Natural killer cell (primary cell): Measurements from ENCODE around the gene ZNHIT1. TPM values are rescaled to one million over a fixed set of nuclear protein-coding genes. Genes with fewer than 3 reads are reported as not detected.

Experiments
- ATAC-seq, 3 donors: fragments of 150-1000 bp in 2 of 3; fragments of 200-7000 bp in 1 of 3; cut with Tn5 transposase; 1 replicate in 1 of 3; 2 replicates in 2 of 3; pipeline ENCODE4 v1.10.0; 2021; ENCODE audit warnings: mild to moderate bottlenecking in 2 of 3, moderate library complexity in 2 of 3
- DNase-seq, 2 donors: peaks; one replicate each; pipeline versions ENCODE4 v3.0.0 to v3.0.0-alpha.2; 2013 to 2021; ENCODE audit warnings: mixed read lengths in 1 of 2
- H3K27ac ChIP-seq: one replicate; pipeline ENCODE4 v1.5.1; 2013; ENCODE audit warnings: mild to moderate bottlenecking, low read length
- H3K27me3 ChIP-seq: one replicate; pipeline ENCODE4 v1.6.1; 2013; ENCODE audit warnings: low read length; ENCODE audit not compliant: control insufficient read depth, insufficient read depth
- H3K36me3 ChIP-seq: one replicate; pipeline ENCODE4 v1.6.1; 2013; ENCODE audit warnings: low read length; ENCODE audit not compliant: control insufficient read depth, insufficient read depth
- H3K4me1 ChIP-seq: one replicate; pipeline ENCODE4 v1.6.1; 2013; ENCODE audit warnings: low read length; ENCODE audit not compliant: control insufficient read depth, insufficient read depth
- H3K4me3 ChIP-seq: one replicate; pipeline ENCODE4 v1.5.1; 2013; ENCODE audit warnings: low read length
- H3K9me3 ChIP-seq: one replicate; pipeline ENCODE4 v1.6.1; 2013; ENCODE audit warnings: low read length; ENCODE audit not compliant: control insufficient read depth, insufficient read depth
- H3K27ac Mint-ChIP-seq, 2 donors: one replicate each; pipeline ENCODE4 v1.8.0; 2022; ENCODE audit warnings: mild to moderate bottlenecking in 2 of 2, mixed read lengths in 2 of 2, moderate library complexity in 1 of 2
- H3K27me3 Mint-ChIP-seq, 2 donors: one replicate each; pipeline ENCODE4 v1.8.0; 2022; ENCODE audit warnings: low read depth in 2 of 2, mixed read lengths in 2 of 2
- H3K36me3 Mint-ChIP-seq: one replicate; pipeline ENCODE4 v1.8.0; 2022; ENCODE audit warnings: mixed read lengths
- H3K4me1 Mint-ChIP-seq, 2 donors: one replicate each; pipeline ENCODE4 v1.8.0; 2022; ENCODE audit warnings: mixed read lengths in 2 of 2
- H3K4me3 Mint-ChIP-seq: one replicate; pipeline ENCODE4 v1.8.0; 2022; ENCODE audit warnings: mild to moderate bottlenecking, moderate library complexity, mixed read lengths
- H3K9me3 Mint-ChIP-seq, 2 donors: one replicate each; pipeline ENCODE4 v1.8.0; 2022; ENCODE audit warnings: mixed read lengths in 2 of 2
- CTCF ChIP-seq: fragments of 200-600 bp; IDR thresholded peaks from one replicate; pipeline ENCODE4 v1.8.0; 2022; ENCODE audit warnings: antibody characterized with exemption
- WGBS: methylation state at CpG from one replicate; pipeline ENCODE4 v1.1.7; 2013; ENCODE audit warnings: missing lambda C conversion rate; ENCODE audit not compliant: insufficient coverage; 5-methylcytosine and 5-hydroxymethylcytosine counted together
- intact Hi-C: fragments of 100-400 bp; cut with micrococcal nuclease; formaldehyde crosslinking; loops from one replicate; pipeline ENCODE4 v1.14.2; 2022
- total RNA-seq, 4 donors: library from RNA; stranded (reverse); fragments of 120-200 nt in 1 of 4; gene quantifications; one replicate each; pipeline versions ENCODE4 v1.2.3 to v1.2.4, GENCODE V29; 2013 to 2022

ZNHIT1 gene
- total RNA-seq, 3 donors from 2014 or later (not counting 1 experiment from before 2014, with no cell fraction given) = 53.7 to 63.5 (median 60.9) TPM

DNA sequence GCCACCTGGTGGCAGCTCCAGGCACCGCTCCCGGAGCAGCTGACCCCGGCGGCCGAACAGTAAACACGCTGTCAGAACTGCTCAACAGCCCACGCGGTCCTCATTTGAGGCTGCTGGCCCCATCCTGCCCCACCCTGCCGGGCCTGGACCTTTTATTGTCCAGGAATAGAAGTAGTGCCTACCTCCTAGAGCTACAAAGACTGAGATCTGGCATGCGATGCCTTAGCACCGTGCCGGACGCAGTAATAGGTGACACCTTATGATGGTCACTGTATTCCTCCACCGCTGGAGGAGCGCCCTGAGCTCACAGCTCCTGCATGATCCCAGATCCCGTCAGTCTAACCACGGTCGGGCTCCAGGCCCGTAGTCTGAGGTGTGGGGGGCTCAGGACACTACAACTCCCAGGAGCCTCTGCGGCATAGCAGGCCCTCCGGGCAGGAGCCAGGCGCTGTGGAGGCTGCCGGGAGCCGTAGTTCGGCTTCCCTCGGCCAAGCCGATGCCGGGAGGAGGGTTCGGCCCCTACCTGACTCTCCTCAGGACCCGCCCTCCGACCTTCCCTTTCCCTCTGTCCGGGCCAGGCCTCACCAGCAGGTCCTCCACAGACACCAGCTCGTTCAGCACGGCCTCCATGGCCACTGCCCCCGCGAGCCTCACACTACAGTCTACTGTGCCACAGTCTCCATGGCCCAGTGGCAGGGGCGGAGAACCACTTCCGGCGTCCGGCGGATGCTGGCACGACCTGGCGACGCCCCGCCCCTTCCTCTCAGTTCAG lies 26.6 kb downstream of the ZNHIT1 start, which contains the start of gene FIS1:
FIS1 (minus strand) TSS at position 707 of the 772 bp plus-strand sequence; CDS start at position 630, 77 bp downstream.
- intact Hi-C loops = loop anchor here (1.0 to 2.0 kb wide), 4 partner anchors 8 to 100 kb away; partner anchors contain the start of genes IFT22 and PLOD3
- H3K9me3 ChIP-seq = no peaks in the 10 kb centered on the region
- H3K4me3 Mint-ChIP-seq = peak within 1 kb of the TSS; percentile 98
- peak within 1 kb of the TSS; percentile 95 to 99 for H3K27ac Mint-ChIP-seq
- TF ChIP-seq CTCF = peak; percentile 55
- H3K27me3 ChIP-seq = no peaks in the 10 kb centered on the region
- no peaks in the 10 kb centered on the region for H3K36me3 Mint-ChIP-seq
- H3K27ac ChIP-seq = peak within 1 kb of the TSS; percentile 89
- peaks cover 21% of the 10 kb centered on the region for H3K4me1 ChIP-seq
- ATAC-seq (peak; percentile 92 to 98 (median 93)), DNase-seq (peak; percentile 94 to 96)
- H3K9me3 Mint-ChIP-seq = no peaks in the 10 kb centered on the region
- H3K4me1 Mint-ChIP-seq = peaks cover 22 to 33% of the 10 kb centered on the region in 2 donors
- H3K4me3 ChIP-seq = peak within 1 kb of the TSS; percentile 83
- no peaks in the 10 kb centered on the region for H3K27me3 Mint-ChIP-seq
- WGBS = under 1% methylated on average over 45 of the region's 45 CpGs
- H3K36me3 ChIP-seq = peaks cover 14% of the 10 kb centered on the region

DNA sequence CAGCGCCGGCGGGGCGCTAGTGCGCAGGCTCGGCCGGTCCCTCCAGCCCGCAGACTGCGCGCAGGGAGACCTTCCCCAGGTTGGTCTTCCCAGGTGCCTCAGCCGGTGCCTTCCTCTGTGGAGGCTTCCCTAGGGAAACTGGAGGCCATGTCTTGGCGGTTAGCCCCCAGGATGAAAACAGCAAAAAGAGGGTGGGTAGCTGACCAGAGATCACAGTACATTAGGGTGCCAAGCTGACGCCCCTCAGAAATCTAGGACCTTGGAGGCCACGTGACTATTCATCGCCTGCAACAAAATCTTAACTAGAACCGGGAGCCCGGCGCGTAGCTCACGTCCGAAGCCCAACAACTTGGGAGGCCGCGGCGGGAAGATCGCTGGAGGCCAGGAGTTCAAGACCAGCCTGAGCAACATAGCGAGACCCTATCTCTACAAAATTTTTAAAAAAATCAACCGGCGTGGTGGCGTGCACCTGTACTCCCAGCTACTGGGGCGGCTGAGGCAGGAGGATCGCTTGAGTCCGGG lies 27.2 kb downstream of the ZNHIT1 start:
- H3K27ac ChIP-seq = peak overlapping the region; percentile 89
- no peaks in the 10 kb centered on the region for H3K27me3 ChIP-seq
- peaks cover 27 to 38% of the 10 kb centered on the region in 2 donors for H3K4me1 Mint-ChIP-seq
- peaks cover 21% of the 10 kb centered on the region for H3K4me1 ChIP-seq
- peak overlapping the region; percentile 95 to 99 for H3K27ac Mint-ChIP-seq
- no peaks in the 10 kb centered on the region for H3K9me3 ChIP-seq
- H3K36me3 ChIP-seq = peaks cover 9% of the 10 kb centered on the region
- H3K4me3 ChIP-seq = peak overlapping the region; percentile 83
- no peak for ATAC-seq
- WGBS = 37% methylated on average over 32 of the region's 32 CpGs
- no peak for DNase-seq
- H3K9me3 Mint-ChIP-seq = no peaks in the 10 kb centered on the region
- peak overlapping the region; percentile 98 for H3K4me3 Mint-ChIP-seq
- H3K27me3 Mint-ChIP-seq = no peaks in the 10 kb centered on the region
- intact Hi-C loops = loop anchor here (2.0 kb wide), 1 partner anchor 100 kb away; no protein-coding TSS in a partner anchor
- TF ChIP-seq CTCF = no peak
- H3K36me3 Mint-ChIP-seq = no peaks in the 10 kb centered on the region

GRCh38 chr7:101248276-101248675 lies 30.3 kb downstream of the ZNHIT1 start:
- no peaks in the 10 kb centered on the region for H3K27me3 ChIP-seq
- peaks cover 5% of the 10 kb centered on the region for H3K36me3 Mint-ChIP-seq
- no peaks in the 10 kb centered on the region for H3K9me3 ChIP-seq
- H3K4me3 ChIP-seq = no peak overlapping the region
- no peaks in the 10 kb centered on the region for H3K27me3 Mint-ChIP-seq
- 100% methylated on average over 5 of the region's 5 CpGs for WGBS
- TF ChIP-seq CTCF = no peak
- ATAC-seq (no peak), DNase-seq (no peak)
- no peak overlapping the region for H3K27ac ChIP-seq
- peaks cover 9% of the 10 kb centered on the region for H3K36me3 ChIP-seq
- peak overlapping the region in 1 of 2 donors; percentile 39 for H3K27ac Mint-ChIP-seq
- intact Hi-C loops = no loop called here
- H3K9me3 Mint-ChIP-seq = no peaks in the 10 kb centered on the region
- H3K4me1 Mint-ChIP-seq = peaks cover 47 to 60% of the 10 kb centered on the region in 2 donors
- no peak overlapping the region for H3K4me3 Mint-ChIP-seq
- peaks cover 45% of the 10 kb centered on the region for H3K4me1 ChIP-seq
